Adipose tissue (tissue), 3 donors: Measurements from ENCODE around the gene COL23A1. TPM values are rescaled to one million over a fixed set of nuclear protein-coding genes. Genes with fewer than 3 reads are reported as not detected.
"Not testable (repeated sequence)": the region's sequence is repeated elsewhere in the genome, so short reads cannot be mapped to it uniquely, and the experiment has no call there.

ENCODE experiments used
- H3K27ac ChIP-seq: one replicate; pipeline ENCODE4 v1.5.1; 2013; ENCODE audit warnings: low read depth, low read length
- WGBS, 3 donors: extraction: QIAGEN DNeasy Blood & Tissue Kit; methylation state at CpG; one replicate each; pipeline ENCODE4 v1.1.7; 2013; 5-methylcytosine and 5-hydroxymethylcytosine counted together
- polyA plus RNA-seq, 3 donors: library from polyadenylated mRNA; stranded (reverse); fragments of 200-250 nt; gene quantifications; one replicate each; pipeline ENCODE4 v1.2.3, GENCODE V29; 2013
- donor health status: healthy with polysubstance abuse.
- donor health status: Bipolar disorder and iron deficiency.
- donor health status: healthy.

The COL23A1 gene
- polyA plus RNA-seq, 3 donors, result 0.07 to 0.85 (median 0.45) TPM

GRCh38 chr5:178370102-178370501, 220.1 kb downstream of the COL23A1 start:
- WGBS, 3 donors, result 71 to 86% (median 84%) methylated on average over 4 of the region's 4 CpGs
- H3K27ac ChIP-seq, result no peak overlapping the region

- not testable (repeated sequence) for H3K27ac ChIP-seq
- 83 to 95% (median 88%) methylated on average over 3 of the region's 3 CpGs for WGBS, 3 donors
Observed at GRCh38 chr5:178369469-178369868, 220.7 kb downstream of the COL23A1 start.

GRCh38 chr5:178368716-178369300, 221.4 kb downstream of the COL23A1 start:
- WGBS, 3 donors, result 84 to 98% (median 96%) methylated on average over 10 of the region's 10 CpGs
- H3K27ac ChIP-seq, result no peak overlapping the region

GRCh38 chr5:178368274-178368673, 221.9 kb downstream of the COL23A1 start:
- no peak overlapping the region for H3K27ac ChIP-seq
- 64 to 79% (median 77%) methylated on average over 10 of the region's 10 CpGs for WGBS, 3 donors

GRCh38 chr5:178367736-178368120, 222.5 kb downstream of the COL23A1 start:
- 80 to 92% (median 91%) methylated on average over 12 of the region's 12 CpGs for WGBS, 3 donors
- no peak overlapping the region for H3K27ac ChIP-seq

GRCh38 chr5:178366998-178367735, 223.0 kb downstream of the COL23A1 start:
- H3K27ac ChIP-seq, result no peak overlapping the region
- 63 to 84% (median 83%) methylated on average over 21 of the region's 21 CpGs for WGBS, 3 donors

GRCh38 chr5:178365501-178366440, 224.4 kb downstream of the COL23A1 start:
- no peak overlapping the region for H3K27ac ChIP-seq
- 82 to 95% (median 94%) methylated on average over 26 to 27 of the region's 27 CpGs for WGBS, 3 donors

GRCh38 chr5:178364326-178364675, 225.9 kb downstream of the COL23A1 start:
- no peak overlapping the region for H3K27ac ChIP-seq
- WGBS, 3 donors, result 83 to 94% (median 93%) methylated on average over 7 of the region's 7 CpGs

GRCh38 chr5:178363501-178364325, 226.5 kb downstream of the COL23A1 start:
- no peak overlapping the region for H3K27ac ChIP-seq
- WGBS, 3 donors, result 71 to 72% (median 71%) methylated on average over 25 of the region's 25 CpGs

GRCh38 chr5:178361657-178362445, 228.3 kb downstream of the COL23A1 start:
- no peak overlapping the region for H3K27ac ChIP-seq
- WGBS, 3 donors, result 71 to 91% (median 88%) methylated on average over 18 to 19 of the region's 19 CpGs

GRCh38 chr5:178360926-178361235, 229.3 kb downstream of the COL23A1 start:
- 44 to 72% (median 67%) methylated on average over 5 of the region's 5 CpGs for WGBS, 3 donors
- no peak overlapping the region for H3K27ac ChIP-seq

- no peak overlapping the region for H3K27ac ChIP-seq
- 66 to 76% (median 73%) methylated on average over 19 of the region's 19 CpGs for WGBS, 3 donors
Observed at GRCh38 chr5:178360222-178360925, 229.8 kb downstream of the COL23A1 start.

- no peak overlapping the region for H3K27ac ChIP-seq
- WGBS, 3 donors, result 47 to 70% (median 60%) methylated on average over 9 of the region's 9 CpGs
Observed at GRCh38 chr5:178359738-178360137, 230.5 kb downstream of the COL23A1 start.

GRCh38 chr5:178357678-178358077, 232.5 kb downstream of the COL23A1 start:
- WGBS, 3 donors, result 69 to 77% (median 73%) methylated on average over 5 of the region's 5 CpGs
- no peak overlapping the region for H3K27ac ChIP-seq

GRCh38 chr5:178357121-178357521, 233.1 kb downstream of the COL23A1 start:
- no peak overlapping the region for H3K27ac ChIP-seq
- 16 to 35% (median 26%) methylated on average over 13 of the region's 13 CpGs for WGBS, 3 donors

GRCh38 chr5:178356431-178356872, 233.7 kb downstream of the COL23A1 start:
- H3K27ac ChIP-seq, result no peak overlapping the region
- 1 to 7% (median 5%) methylated on average over 13 of the region's 13 CpGs for WGBS, 3 donors

- no peak overlapping the region for H3K27ac ChIP-seq
- WGBS, 3 donors, result 67 to 83% (median 82%) methylated on average over 9 of the region's 9 CpGs
Observed at GRCh38 chr5:178355671-178356070, 234.5 kb downstream of the COL23A1 start.
